Left lung (tissue), 10 donors: Measurements from ENCODE around the gene TASP1. TPM values are rescaled to one million over a fixed set of nuclear protein-coding genes. Genes with fewer than 3 reads are reported as not detected.

Experiments
- ATAC-seq: fragments of 200-7000 bp; cut with Tn5 transposase; one replicate; pipeline ENCODE4 v1.9.1; 2020; ENCODE audit warnings: moderate library complexity
- DNase-seq, 4 donors: peaks; one replicate each; pipeline ENCODE4 v3.0.0-alpha.2; 2013 to 2020
- H3K27ac ChIP-seq, 2 donors: fragments of 200-600 bp; sonication (generic) in 1 of 2; one replicate each; pipeline versions ENCODE4 v1.5.0 to v1.8.0; 2020 to 2021
- H3K27me3 ChIP-seq, 2 donors: fragments of 200-600 bp; sonication (generic) in 1 of 2; one replicate each; pipeline versions ENCODE4 v1.5.0 to v1.8.0; 2020 to 2021
- H3K36me3 ChIP-seq, 2 donors: fragments of 200-600 bp; sonication (generic) in 1 of 2; one replicate each; pipeline versions ENCODE4 v1.5.0 to v1.8.0; 2020 to 2021
- H3K4me1 ChIP-seq, 2 donors: fragments of 200-600 bp; one replicate each; pipeline ENCODE4 v1.8.0; 2021
- H3K4me3 ChIP-seq, 2 donors: fragments of 200-600 bp; sonication (generic) in 1 of 2; one replicate each; pipeline versions ENCODE4 v1.5.0 to v1.8.0; 2020 to 2021; ENCODE audit warnings: mild to moderate bottlenecking in 1 of 2
- H3K9me3 ChIP-seq, 2 donors: fragments of 200-600 bp; sonication (generic) in 1 of 2; one replicate each; pipeline versions ENCODE4 v1.5.0 to v1.8.0; 2020 to 2021
- intact Hi-C, 2 donors: fragments of 100-400 bp; cut with DNase I; formaldehyde crosslinking; loops; one replicate each; pipeline versions ENCODE4 v1.11.2 to v1.14.2; 2022
- polyA plus RNA-seq, 6 donors: library from polyadenylated mRNA; unstranded; fragments of 120-200 nt; gene quantifications; one replicate each; pipeline ENCODE4 v1.2.1, GENCODE V29; 2013; ENCODE audit not compliant: insufficient read length in 6 of 6
- total RNA-seq, 2 donors: library from RNA; stranded (reverse); fragmentation: NEBNext Ultra II Directional; extraction: Animal tissue kit (Norgen Biotek cat#: 25700); gene quantifications; one replicate each; pipeline ENCODE4 v1.2.1, GENCODE V29; 2021
- TF ChIP-seq, protein P1 (sequence below), 2 donors: fragments of 200-600 bp; sonication (generic) in 1 of 2; IDR thresholded peaks; one replicate each; pipeline versions ENCODE4 v1.5.0 to v1.8.0; 2021; ENCODE audit warnings: antibody characterized with exemption in 2 of 2
- donor health status: DM: no; HTN: yes; CAD: no.
- donor health status: DM: no; HTN: no; CAD: no.

Gene TASP1
- total and polyA plus RNA-seq, 8 donors = 12.9 to 19.9 (median 17.3) TPM

- H3K9me3 ChIP-seq = peaks cover 0 to 20% of the 10 kb centered on the region in 2 donors
- no peaks in the 10 kb centered on the region for H3K27me3 ChIP-seq
- intact Hi-C loops = no loop called here
- TF ChIP-seq, protein P1, sequence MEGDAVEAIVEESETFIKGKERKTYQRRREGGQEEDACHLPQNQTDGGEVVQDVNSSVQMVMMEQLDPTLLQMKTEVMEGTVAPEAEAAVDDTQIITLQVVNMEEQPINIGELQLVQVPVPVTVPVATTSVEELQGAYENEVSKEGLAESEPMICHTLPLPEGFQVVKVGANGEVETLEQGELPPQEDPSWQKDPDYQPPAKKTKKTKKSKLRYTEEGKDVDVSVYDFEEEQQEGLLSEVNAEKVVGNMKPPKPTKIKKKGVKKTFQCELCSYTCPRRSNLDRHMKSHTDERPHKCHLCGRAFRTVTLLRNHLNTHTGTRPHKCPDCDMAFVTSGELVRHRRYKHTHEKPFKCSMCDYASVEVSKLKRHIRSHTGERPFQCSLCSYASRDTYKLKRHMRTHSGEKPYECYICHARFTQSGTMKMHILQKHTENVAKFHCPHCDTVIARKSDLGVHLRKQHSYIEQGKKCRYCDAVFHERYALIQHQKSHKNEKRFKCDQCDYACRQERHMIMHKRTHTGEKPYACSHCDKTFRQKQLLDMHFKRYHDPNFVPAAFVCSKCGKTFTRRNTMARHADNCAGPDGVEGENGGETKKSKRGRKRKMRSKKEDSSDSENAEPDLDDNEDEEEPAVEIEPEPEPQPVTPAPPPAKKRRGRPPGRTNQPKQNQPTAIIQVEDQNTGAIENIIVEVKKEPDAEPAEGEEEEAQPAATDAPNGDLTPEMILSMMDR (IDR thresholded peaks at IDR 0.05) = no peak
- H3K4me1 ChIP-seq = no peaks in the 10 kb centered on the region
- no peak overlapping the region for H3K4me3 ChIP-seq
- ATAC-seq = no peak
- no peak for DNase-seq
- H3K27ac ChIP-seq = no peak overlapping the region
- H3K36me3 ChIP-seq = peaks cover 0 to 11% of the 10 kb centered on the region in 2 donors
These were observed 202.2 kb downstream of the TASP1 start for GRCh38 chr20:13436530-13436929.

GRCh38 chr20:13432126-13432525, 206.6 kb downstream of the TASP1 start:
- DNase-seq (no peak), ATAC-seq (no peak)
- H3K36me3 ChIP-seq = peaks cover 0 to 11% of the 10 kb centered on the region in 2 donors
- TF ChIP-seq, protein P1 (IDR thresholded peaks at IDR 0.05) = no peak
- H3K9me3 ChIP-seq = peaks cover 0 to 7% of the 10 kb centered on the region in 2 donors
- intact Hi-C loops = no loop called here
- H3K4me1 ChIP-seq = no peaks in the 10 kb centered on the region
- no peak overlapping the region for H3K4me3 ChIP-seq
- H3K27me3 ChIP-seq = no peaks in the 10 kb centered on the region
- H3K27ac ChIP-seq = no peak overlapping the region

DNA sequence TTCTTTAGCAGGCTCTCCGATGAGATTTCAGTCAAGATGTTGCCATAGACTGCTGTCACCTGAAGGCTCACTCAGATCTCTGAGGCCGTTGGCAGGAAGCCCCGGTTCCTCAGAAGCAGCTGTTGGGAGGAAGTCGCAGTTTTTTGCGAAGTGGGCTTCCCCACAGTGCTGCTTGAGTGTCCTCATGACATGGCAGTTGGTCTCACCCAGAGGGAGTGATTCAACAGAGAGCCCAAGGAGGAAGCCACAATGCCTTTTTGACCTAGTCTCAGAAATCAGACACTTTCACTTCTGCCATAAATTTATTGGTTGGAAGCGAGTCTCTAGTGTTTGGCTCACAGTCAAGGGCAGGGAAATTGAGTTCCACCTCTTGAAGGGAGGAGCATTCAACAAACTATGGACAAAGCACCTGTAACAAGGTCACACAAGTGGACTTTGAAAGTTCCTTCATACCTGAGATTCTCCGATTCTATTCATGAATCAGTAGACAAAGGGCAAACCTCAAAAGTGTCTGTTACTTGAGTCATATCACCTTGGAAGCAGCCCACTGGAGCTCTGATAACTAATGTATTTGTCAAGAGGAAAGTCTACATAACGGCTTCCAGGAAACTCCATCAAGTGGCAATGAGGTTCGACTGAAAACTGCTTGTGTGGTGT, 208.3 kb downstream of the TASP1 start:
- peaks cover 0 to 11% of the 10 kb centered on the region in 2 donors for H3K36me3 ChIP-seq
- peak overlapping the region in 1 of 2 donors; percentile 18 for H3K27ac ChIP-seq
- no peaks in the 10 kb centered on the region for H3K27me3 ChIP-seq
- peak in 1 of 4 donors; percentile 10 for DNase-seq
- peaks cover 0 to 7% of the 10 kb centered on the region in 2 donors for H3K9me3 ChIP-seq
- H3K4me3 ChIP-seq = no peak overlapping the region
- no peaks in the 10 kb centered on the region for H3K4me1 ChIP-seq
- TF ChIP-seq, protein P1 (IDR thresholded peaks at IDR 0.05) = no peak
- intact Hi-C loops = no loop called here
- peak; percentile 83 for ATAC-seq

DNA sequence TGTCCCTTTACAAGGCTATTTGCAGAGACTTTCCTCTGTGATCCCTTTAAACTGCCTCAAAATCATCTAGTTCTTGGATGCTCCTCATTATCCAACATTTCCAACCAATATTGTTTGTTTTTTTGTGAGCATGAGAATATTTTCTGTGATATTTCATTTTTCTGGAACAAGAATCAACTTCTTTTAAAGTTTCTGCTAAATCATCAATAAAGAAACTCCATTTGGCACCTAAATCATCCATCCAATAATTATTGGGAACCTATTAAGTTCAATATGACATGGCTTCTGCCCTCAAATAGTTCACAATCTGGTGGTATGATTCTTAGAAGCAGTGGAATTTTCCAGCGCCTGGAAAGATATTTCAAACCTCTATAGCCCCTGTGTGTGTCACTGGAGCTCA, 210.0 kb downstream of the TASP1 start:
- intact Hi-C loops = no loop called here
- TF ChIP-seq, protein P1 (IDR thresholded peaks at IDR 0.05) = no peak
- Histone ChIP-seq H3K4me3 (no peak overlapping the region), H3K27me3 (no peaks in the 10 kb centered on the region), H3K36me3 (no peaks in the 10 kb centered on the region), H3K4me1 (no peaks in the 10 kb centered on the region), H3K9me3 (peaks cover 0 to 7% of the 10 kb centered on the region in 2 donors), H3K27ac (no peak overlapping the region)
- ATAC-seq (no peak), DNase-seq (no peak)

DNA sequence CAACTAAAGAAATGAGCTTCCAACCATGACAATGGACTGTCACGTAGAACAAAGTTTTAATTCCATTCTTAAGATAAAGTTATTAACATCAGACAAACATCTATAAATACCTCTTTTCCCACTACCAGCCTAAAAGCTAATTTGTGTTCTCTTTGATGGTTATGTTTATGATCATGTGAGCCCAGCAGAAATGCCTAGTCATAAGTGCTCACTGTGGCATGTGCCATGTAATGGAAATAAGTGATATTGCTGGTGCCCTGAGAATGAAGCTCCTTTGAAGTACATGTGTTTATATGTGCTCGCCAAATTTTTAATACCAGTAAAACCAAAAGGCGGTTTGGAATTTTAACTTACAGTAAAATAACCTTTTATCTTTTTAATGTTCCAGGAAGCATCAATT, 211.9 kb downstream of the TASP1 start:
- TF ChIP-seq, protein P1 (IDR thresholded peaks at IDR 0.05) = no peak
- H3K9me3 ChIP-seq = peaks cover 0 to 7% of the 10 kb centered on the region in 2 donors
- intact Hi-C loops = no loop called here
- H3K4me1 ChIP-seq = no peaks in the 10 kb centered on the region
- no peak overlapping the region for H3K27ac ChIP-seq
- DNase-seq (no peak), ATAC-seq (no peak)
- no peaks in the 10 kb centered on the region for H3K36me3 ChIP-seq
- no peak overlapping the region for H3K4me3 ChIP-seq
- H3K27me3 ChIP-seq = no peaks in the 10 kb centered on the region
